Astrocyte (in vitro differentiated cells and primary cell): ENCODE measurements around the gene CDH18. TPM values are rescaled to one million over a fixed set of nuclear protein-coding genes. Genes with fewer than 3 reads are reported as not detected.

Experiments
- DNase-seq: peaks from one replicate; pipeline ENCODE4 v3.0.0-alpha.2; 2010; ENCODE audit warnings: low read depth
- FAIRE-seq: peaks from 2 replicates; lab custom pipeline; 2011; peaks lifted over from hg19 to GRCh38; lab: Jason Lieb, UNC
- H2AFZ ChIP-seq: 2 replicates; pipeline ENCODE4 v1.6.0; 2012; ENCODE audit warnings: low read depth, low read length, inconsistent platforms
- H3K27ac ChIP-seq: 2 replicates; pipeline ENCODE4 v1.5.1; 2011; ENCODE audit warnings: low read depth, low read length, inconsistent platforms
- H3K27me3 ChIP-seq: 2 replicates; pipeline ENCODE4 v1.6.0; 2011; ENCODE audit warnings: low read length, inconsistent platforms; ENCODE audit not compliant: insufficient read depth
- H3K36me3 ChIP-seq: 2 replicates; pipeline ENCODE4 v1.5.1; 2011; ENCODE audit warnings: low read length, inconsistent platforms; ENCODE audit not compliant: insufficient read depth
- H3K4me1 ChIP-seq: 2 replicates; pipeline ENCODE4 v1.5.1; 2011; ENCODE audit warnings: low read length, inconsistent platforms; ENCODE audit not compliant: insufficient read depth
- H3K4me2 ChIP-seq: 2 replicates; pipeline ENCODE4 v1.6.0; 2012; ENCODE audit warnings: low read length, inconsistent platforms
- H3K4me3 ChIP-seq: 2 replicates; pipeline ENCODE4 v1.5.1; 2011; ENCODE audit warnings: low read depth, mild to moderate bottlenecking, low read length, inconsistent platforms; ENCODE audit not compliant: insufficient read depth
- H3K79me2 ChIP-seq: 2 replicates; pipeline ENCODE4 v1.6.0; 2012; ENCODE audit warnings: mild to moderate bottlenecking, low read length, inconsistent platforms; ENCODE audit not compliant: insufficient read depth
- H3K9ac ChIP-seq: 2 replicates; pipeline ENCODE4 v1.6.0; 2012; ENCODE audit warnings: mild to moderate bottlenecking, low read length, inconsistent platforms
- H3K9me3 ChIP-seq: 2 replicates; pipeline ENCODE4 v1.5.1; 2012; ENCODE audit warnings: low read depth, mild to moderate bottlenecking, low read length, inconsistent platforms; ENCODE audit not compliant: insufficient read depth
- H4K20me1 ChIP-seq: 2 replicates; pipeline ENCODE4 v1.6.0; 2012; ENCODE audit warnings: low read length, inconsistent platforms; ENCODE audit not compliant: insufficient read depth
- H3K27ac Mint-ChIP-seq: one replicate; pipeline ENCODE4 v1.8.0; 2021; ENCODE audit warnings: mild to moderate bottlenecking, mixed read lengths; ENCODE audit not compliant: unreplicated experiment
- H3K27me3 Mint-ChIP-seq: one replicate; pipeline ENCODE4 v1.8.0; 2021; ENCODE audit warnings: low read depth, mixed read lengths; ENCODE audit not compliant: unreplicated experiment
- H3K36me3 Mint-ChIP-seq: one replicate; pipeline ENCODE4 v1.8.0; 2021; ENCODE audit warnings: low read depth, mixed read lengths; ENCODE audit not compliant: unreplicated experiment
- H3K4me1 Mint-ChIP-seq: one replicate; pipeline ENCODE4 v1.8.0; 2021; ENCODE audit warnings: low read depth, mixed read lengths; ENCODE audit not compliant: unreplicated experiment
- H3K4me3 Mint-ChIP-seq: one replicate; pipeline ENCODE4 v1.8.0; 2021; ENCODE audit warnings: mild to moderate bottlenecking, moderate library complexity, mixed read lengths; ENCODE audit not compliant: unreplicated experiment
- H3K9me3 Mint-ChIP-seq: one replicate; pipeline ENCODE4 v1.8.0; 2021; ENCODE audit warnings: mild to moderate bottlenecking, mixed read lengths; ENCODE audit not compliant: unreplicated experiment
- EZH2 ChIP-seq: IDR thresholded peaks from 2 replicates; pipeline ENCODE4 v1.6.1; 2012; ENCODE audit warnings: mild to moderate bottlenecking, low read length, inconsistent platforms; ENCODE audit not compliant: insufficient read depth
- total RNA-seq: library from RNA; stranded (reverse); gene quantifications from 2 replicates; pipeline ENCODE4 v1.2.1, GENCODE V29; 2021
- TF ChIP-seq, protein P1 (sequence below): IDR thresholded peaks from 2 replicates; pipeline ENCODE4 v1.5.1; 2011; ENCODE audit warnings: low read depth, mild to moderate bottlenecking, inconsistent platforms, low read length, moderate library complexity; ENCODE audit not compliant: insufficient read depth

Gene CDH18
- total RNA-seq, 1 donor from 2014 or later, result not detected

DNA sequence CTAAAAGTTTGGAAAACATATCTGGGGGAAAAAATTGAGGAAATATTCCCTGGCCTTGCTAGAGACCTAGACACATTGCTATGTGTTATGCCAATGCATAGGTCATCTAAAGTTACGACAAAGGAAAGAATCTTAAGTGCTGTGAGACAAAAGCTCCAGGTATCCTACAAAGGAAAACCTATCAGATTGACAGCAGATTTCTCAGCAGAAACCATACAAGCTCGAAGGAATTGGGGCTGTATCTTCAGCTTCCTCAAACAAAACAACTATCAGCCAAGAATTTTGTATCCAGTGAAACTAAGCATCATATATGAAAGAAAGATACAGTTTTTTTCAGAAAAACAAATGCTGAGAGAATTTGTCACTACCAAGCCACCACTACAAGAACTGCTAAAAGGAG lies 234.4 kb downstream of the CDH18 start:
- Mint-ChIP-seq H3K4me1 (no peaks in the 10 kb centered on the region), H3K4me3 (no peak overlapping the region), H3K27ac (no peak overlapping the region), H3K27me3 (no peaks in the 10 kb centered on the region), H3K36me3 (no peaks in the 10 kb centered on the region), H3K9me3 (peaks cover 2% of the 10 kb centered on the region)
- H3K9ac ChIP-seq, result no peak overlapping the region
- no peaks in the 10 kb centered on the region for H4K20me1 ChIP-seq
- TF ChIP-seq EZH2, result no peak
- TF ChIP-seq, protein P1, sequence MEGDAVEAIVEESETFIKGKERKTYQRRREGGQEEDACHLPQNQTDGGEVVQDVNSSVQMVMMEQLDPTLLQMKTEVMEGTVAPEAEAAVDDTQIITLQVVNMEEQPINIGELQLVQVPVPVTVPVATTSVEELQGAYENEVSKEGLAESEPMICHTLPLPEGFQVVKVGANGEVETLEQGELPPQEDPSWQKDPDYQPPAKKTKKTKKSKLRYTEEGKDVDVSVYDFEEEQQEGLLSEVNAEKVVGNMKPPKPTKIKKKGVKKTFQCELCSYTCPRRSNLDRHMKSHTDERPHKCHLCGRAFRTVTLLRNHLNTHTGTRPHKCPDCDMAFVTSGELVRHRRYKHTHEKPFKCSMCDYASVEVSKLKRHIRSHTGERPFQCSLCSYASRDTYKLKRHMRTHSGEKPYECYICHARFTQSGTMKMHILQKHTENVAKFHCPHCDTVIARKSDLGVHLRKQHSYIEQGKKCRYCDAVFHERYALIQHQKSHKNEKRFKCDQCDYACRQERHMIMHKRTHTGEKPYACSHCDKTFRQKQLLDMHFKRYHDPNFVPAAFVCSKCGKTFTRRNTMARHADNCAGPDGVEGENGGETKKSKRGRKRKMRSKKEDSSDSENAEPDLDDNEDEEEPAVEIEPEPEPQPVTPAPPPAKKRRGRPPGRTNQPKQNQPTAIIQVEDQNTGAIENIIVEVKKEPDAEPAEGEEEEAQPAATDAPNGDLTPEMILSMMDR, result no peak
- H3K4me3 ChIP-seq, result no peak overlapping the region
- H3K36me3 ChIP-seq, result no peaks in the 10 kb centered on the region
- H3K79me2 ChIP-seq, result no peaks in the 10 kb centered on the region
- H3K4me2 ChIP-seq, result no peak overlapping the region
- no peaks in the 10 kb centered on the region for H3K9me3 ChIP-seq
- no peak overlapping the region for H2AFZ ChIP-seq
- no peak for FAIRE-seq
- no peaks in the 10 kb centered on the region for H3K27me3 ChIP-seq
- H3K27ac ChIP-seq, result no peak overlapping the region
- no peak for DNase-seq
- no peaks in the 10 kb centered on the region for H3K4me1 ChIP-seq

- FAIRE-seq (no peak), DNase-seq (no peak)
- Histone ChIP-seq H3K4me3 (no peak overlapping the region), H3K79me2 (no peaks in the 10 kb centered on the region), H3K4me2 (no peak overlapping the region), H3K27me3 (no peaks in the 10 kb centered on the region), H2AFZ (no peak overlapping the region), H3K4me1 (no peaks in the 10 kb centered on the region), H3K27ac (no peak overlapping the region), H3K36me3 (no peaks in the 10 kb centered on the region), H3K9ac (no peak overlapping the region), H3K9me3 (no peaks in the 10 kb centered on the region), H4K20me1 (no peaks in the 10 kb centered on the region)
- Mint-ChIP-seq H3K27ac (no peak overlapping the region), H3K4me3 (no peak overlapping the region), H3K36me3 (no peaks in the 10 kb centered on the region), H3K27me3 (no peaks in the 10 kb centered on the region), H3K9me3 (peaks cover 2% of the 10 kb centered on the region), H3K4me1 (no peaks in the 10 kb centered on the region)
- TF ChIP-seq, protein P1, result no peak
- TF ChIP-seq EZH2, result no peak
These were observed 236.7 kb downstream of the CDH18 start for GRCh38 chr5:19751326-19751725.

DNA sequence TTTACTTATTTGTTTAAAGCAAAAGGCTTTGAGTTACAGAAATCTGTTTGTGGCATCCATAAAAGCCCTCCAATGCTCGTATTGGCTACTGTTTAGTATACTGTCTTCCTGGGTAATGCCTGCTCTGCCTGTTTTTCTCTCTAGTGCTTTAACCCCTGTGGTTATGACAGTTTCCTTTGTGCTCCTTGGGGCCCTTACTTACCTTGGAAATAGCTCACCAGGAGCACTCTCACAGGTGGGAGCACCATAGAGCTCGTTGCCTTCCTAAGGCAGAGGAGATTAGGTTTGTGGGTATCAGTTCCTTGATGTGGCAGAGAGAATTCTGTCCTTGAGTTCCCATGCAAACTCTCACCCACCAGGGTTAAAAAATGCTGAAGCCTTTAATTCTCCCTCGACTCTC lies 242.8 kb downstream of the CDH18 start:
- no peaks in the 10 kb centered on the region for H3K36me3 Mint-ChIP-seq
- Histone ChIP-seq H3K36me3 (no peaks in the 10 kb centered on the region), H3K4me1 (no peaks in the 10 kb centered on the region), H2AFZ (no peak overlapping the region), H3K79me2 (no peaks in the 10 kb centered on the region), H3K9ac (no peak overlapping the region), H3K27me3 (no peaks in the 10 kb centered on the region), H3K9me3 (no peaks in the 10 kb centered on the region), H4K20me1 (no peaks in the 10 kb centered on the region), H3K4me2 (no peak overlapping the region), H3K27ac (no peak overlapping the region), H3K4me3 (no peak overlapping the region)
- TF ChIP-seq EZH2, result no peak
- TF ChIP-seq, protein P1, result no peak
- H3K27me3 Mint-ChIP-seq, result no peaks in the 10 kb centered on the region
- no peak overlapping the region for H3K27ac Mint-ChIP-seq
- DNase-seq (no peak), FAIRE-seq (no peak)
- no peaks in the 10 kb centered on the region for H3K4me1 Mint-ChIP-seq
- H3K4me3 Mint-ChIP-seq, result no peak overlapping the region
- no peaks in the 10 kb centered on the region for H3K9me3 Mint-ChIP-seq
